GM19452 (cell line): Measurements from ENCODE around the gene STK11IP.

Experiments used
- ATAC-seq: cut with Tn5 transposase; IDR thresholded peaks from one replicate; pipeline ENCODE4 v1.9.1; 2021; ENCODE audit not compliant: unreplicated experiment

STK11IP gene

GRCh38 chr2:219614076-219614860 lies 16.6 kb downstream of the STK11IP start:
- no peak for ATAC-seq

GRCh38 chr2:219615036-219615435 lies 17.4 kb downstream of the STK11IP start:
- ATAC-seq = no peak

GRCh38 chr2:219615894-219616293 lies 18.2 kb downstream of the STK11IP start:
- ATAC-seq = no peak

GRCh38 chr2:219616550-219616949 lies 18.9 kb downstream of the STK11IP start:
- no peak for ATAC-seq

GRCh38 chr2:219618733-219619122 lies 21.1 kb downstream of the STK11IP start:
- ATAC-seq = no peak

GRCh38 chr2:219619235-219619634 lies 21.6 kb downstream of the STK11IP start:
- no peak for ATAC-seq

- no peak for ATAC-seq
Measured at GRCh38 chr2:219620546-219620945, 22.9 kb downstream of the STK11IP start.

GRCh38 chr2:219621935-219622334 lies 24.3 kb downstream of the STK11IP start:
- ATAC-seq = no peak

- ATAC-seq = no peak
Measured at GRCh38 chr2:219622472-219622871, 24.8 kb downstream of the STK11IP start.

GRCh38 chr2:219624565-219624964 lies 26.9 kb downstream of the STK11IP start:
- ATAC-seq = no peak

GRCh38 chr2:219625179-219625578 lies 27.5 kb downstream of the STK11IP start:
- ATAC-seq = no peak

GRCh38 chr2:219626540-219626939 lies 28.9 kb downstream of the STK11IP start:
- ATAC-seq = no peak

GRCh38 chr2:219627103-219628100 lies 29.7 kb downstream of the STK11IP start, which contains the start of gene SLC4A3:
Gene SLC4A3 (plus strand): TSS chr2:219627630. CDS start chr2:219627993, 363 bp downstream.
- ATAC-seq = no peak

- ATAC-seq = no peak
Measured at GRCh38 chr2:219628235-219628985, 30.8 kb downstream of the STK11IP start.

- ATAC-seq = no peak
Measured at GRCh38 chr2:219628986-219629901, 31.6 kb downstream of the STK11IP start.

- no peak for ATAC-seq
Measured at GRCh38 chr2:219629976-219630695, 32.5 kb downstream of the STK11IP start.

GRCh38 chr2:219630770-219631405 lies 33.2 kb downstream of the STK11IP start:
- ATAC-seq = no peak

GRCh38 chr2:219631406-219631891 lies 33.8 kb downstream of the STK11IP start:
- no peak for ATAC-seq
